ENCODE data around the gene KCNAB3.

Gene KCNAB3

DNA sequence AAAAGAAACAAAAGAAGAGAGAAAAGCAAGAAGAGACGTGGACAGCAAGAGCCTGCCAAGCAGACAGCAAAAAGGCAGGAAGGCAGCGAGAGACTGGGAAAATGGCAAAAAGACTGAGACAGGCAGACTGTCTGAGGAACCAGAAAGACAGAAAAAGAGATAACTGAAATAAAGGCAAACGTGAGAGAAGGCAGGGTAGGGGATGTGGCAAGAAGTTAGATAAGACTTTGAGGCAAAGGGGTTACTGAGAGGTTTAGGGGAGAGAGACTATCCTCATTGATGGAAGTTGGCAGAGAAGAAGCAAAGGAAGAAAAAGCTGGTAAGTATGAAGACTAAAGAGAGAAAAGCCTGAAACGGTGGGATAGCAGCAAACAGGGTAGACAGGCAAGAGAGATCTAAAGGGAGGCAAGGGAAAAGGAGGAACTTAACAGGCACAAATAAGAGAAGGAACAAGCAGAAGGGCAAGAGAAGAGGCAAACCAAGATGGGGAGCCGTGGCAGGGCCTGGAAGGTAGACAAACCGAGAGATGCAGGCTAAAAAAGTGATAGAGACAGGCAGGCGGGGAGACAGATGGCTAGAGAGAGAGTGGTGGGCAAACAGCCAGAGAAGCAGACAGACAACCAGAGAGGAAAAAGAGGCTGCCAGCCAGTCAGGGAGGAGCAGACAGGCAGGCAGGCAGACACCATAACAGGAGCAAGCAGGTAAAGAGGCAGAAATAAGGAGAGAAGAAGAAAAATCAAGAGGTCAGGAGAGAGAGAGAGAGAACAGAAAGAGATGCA is 48.2 kb downstream of the KCNAB3 start:
- DNase-seq (ENCODE audit: low read depth), result no peak
- TF ChIP-seq, protein P1, sequence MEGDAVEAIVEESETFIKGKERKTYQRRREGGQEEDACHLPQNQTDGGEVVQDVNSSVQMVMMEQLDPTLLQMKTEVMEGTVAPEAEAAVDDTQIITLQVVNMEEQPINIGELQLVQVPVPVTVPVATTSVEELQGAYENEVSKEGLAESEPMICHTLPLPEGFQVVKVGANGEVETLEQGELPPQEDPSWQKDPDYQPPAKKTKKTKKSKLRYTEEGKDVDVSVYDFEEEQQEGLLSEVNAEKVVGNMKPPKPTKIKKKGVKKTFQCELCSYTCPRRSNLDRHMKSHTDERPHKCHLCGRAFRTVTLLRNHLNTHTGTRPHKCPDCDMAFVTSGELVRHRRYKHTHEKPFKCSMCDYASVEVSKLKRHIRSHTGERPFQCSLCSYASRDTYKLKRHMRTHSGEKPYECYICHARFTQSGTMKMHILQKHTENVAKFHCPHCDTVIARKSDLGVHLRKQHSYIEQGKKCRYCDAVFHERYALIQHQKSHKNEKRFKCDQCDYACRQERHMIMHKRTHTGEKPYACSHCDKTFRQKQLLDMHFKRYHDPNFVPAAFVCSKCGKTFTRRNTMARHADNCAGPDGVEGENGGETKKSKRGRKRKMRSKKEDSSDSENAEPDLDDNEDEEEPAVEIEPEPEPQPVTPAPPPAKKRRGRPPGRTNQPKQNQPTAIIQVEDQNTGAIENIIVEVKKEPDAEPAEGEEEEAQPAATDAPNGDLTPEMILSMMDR (IDR thresholded peaks at IDR 0.05; ENCODE audit: low read length, missing control alignments), result no peak
- no peak overlapping the region for H3K4me3 ChIP-seq (replicated peaks; ENCODE audit: low read depth, low read length)

DNA sequence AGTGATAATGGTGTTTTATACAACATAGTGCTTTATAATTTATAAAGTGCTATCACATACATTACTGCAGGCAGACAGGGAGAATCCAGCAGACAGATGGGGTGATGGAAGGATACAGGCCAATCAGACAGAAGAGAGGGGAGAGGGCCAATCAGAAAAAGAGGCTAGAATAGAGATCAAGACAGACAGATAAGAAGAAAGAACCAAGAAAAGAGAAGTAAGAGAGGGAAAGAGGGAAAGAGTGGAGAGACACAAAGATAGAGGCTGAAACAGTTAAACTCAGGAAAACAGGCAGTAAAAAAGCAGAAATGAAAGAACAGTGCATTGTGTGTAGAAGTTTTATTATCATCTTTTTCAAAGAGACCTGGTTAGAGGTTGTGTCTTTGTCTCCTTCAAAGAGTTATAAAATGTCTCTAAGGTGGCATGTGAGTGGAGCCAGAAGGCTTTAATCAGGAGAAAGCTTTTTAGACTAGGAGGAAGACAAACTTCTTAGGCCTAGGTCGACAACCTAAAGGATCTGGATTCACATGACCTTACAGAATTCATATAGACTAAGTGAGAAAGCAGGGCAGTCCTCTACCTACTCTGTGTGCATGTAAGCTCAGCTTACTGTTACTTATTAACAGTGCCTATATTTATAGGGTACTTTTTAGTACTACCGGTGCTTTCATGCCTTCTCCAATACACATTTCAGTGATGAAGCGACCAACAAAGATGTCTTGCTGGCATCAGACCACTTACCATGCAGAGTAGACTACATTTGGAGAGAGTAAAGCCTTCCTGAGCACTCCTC is 49.4 kb downstream of the KCNAB3 start:
- TF ChIP-seq, protein P1 (IDR thresholded peaks at IDR 0.05; ENCODE audit: low read length, missing control alignments), result no peak
- no peak overlapping the region for H3K4me3 ChIP-seq (replicated peaks; ENCODE audit: low read depth, low read length)
- DNase-seq (ENCODE audit: low read depth), result no peak

DNA sequence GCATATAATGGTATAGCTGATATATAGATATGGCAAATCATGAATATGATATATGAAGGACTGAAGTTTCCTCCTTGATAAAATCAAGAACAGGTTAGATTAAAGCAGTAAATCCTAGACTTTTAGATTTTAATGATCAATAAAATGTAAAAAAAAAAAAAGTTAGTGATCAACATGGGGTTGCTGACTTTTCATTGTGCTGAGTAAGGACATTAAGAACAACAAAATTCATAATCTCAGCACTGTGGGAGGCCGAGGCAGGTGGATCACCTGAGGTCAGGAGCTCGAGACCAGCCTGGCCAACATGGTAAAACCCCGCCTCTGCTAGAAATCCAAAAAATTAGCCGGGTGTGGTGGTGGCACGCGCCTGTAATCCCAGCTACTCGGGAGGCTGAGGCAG is 51.4 kb downstream of the KCNAB3 start:
- no peak overlapping the region for H3K4me3 ChIP-seq (replicated peaks; ENCODE audit: low read depth, low read length)
- TF ChIP-seq, protein P1 (IDR thresholded peaks at IDR 0.05; ENCODE audit: low read length, missing control alignments), result no peak
- DNase-seq (ENCODE audit: low read depth), result no peak

DNA sequence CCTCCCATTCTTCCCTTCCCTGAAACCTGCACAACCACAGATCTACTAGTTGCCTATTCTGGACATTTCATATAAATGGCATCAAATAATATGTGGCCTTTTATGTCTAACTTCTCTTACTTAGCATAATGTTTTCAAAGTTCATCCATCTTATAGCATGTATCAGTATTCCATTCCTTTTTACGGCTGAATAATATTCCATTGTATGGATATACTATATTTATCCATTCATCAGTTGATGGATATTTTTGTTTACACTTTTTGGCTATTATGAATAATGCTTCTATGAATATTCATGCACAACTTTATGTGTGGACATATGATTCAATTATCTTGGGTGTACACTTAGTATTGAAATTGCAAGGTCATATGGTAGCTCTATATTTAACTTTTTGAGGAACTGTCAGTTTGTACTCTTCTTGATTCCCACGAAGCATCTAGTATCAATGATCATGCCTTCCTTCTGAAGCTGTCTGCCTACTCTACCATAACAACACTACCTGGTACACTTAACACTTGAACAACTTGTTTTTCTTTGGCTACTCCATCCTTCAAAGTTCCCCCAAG is 53.8 kb downstream of the KCNAB3 start:
- TF ChIP-seq, protein P1 (IDR thresholded peaks at IDR 0.05; ENCODE audit: low read length, missing control alignments), result no peak
- no peak for DNase-seq (ENCODE audit: low read depth)
- no peak overlapping the region for H3K4me3 ChIP-seq (replicated peaks; ENCODE audit: low read depth, low read length)

DNA sequence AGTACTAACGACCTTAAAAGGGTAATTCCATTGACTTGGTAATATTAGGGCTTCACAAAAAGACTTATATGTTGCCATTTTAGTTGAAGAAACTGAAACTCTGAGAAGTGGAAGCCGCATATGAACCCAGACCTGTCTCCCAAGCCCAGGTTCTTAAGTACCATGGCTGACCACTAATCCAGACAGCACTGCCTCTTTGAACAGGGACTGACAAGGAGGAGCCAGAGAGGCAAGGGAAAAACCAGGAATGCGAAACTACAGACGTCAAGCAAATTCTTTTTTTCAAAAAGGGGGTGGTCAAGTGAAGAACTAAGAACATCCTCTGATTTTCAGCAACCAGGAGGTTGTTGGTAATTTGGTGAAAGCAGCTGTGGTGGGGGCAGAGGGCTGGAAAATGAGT is 56.6 kb downstream of the KCNAB3 start:
- no peak overlapping the region for H3K4me3 ChIP-seq (replicated peaks; ENCODE audit: low read depth, low read length)
- TF ChIP-seq, protein P1 (IDR thresholded peaks at IDR 0.05; ENCODE audit: low read length, missing control alignments), result no peak
- DNase-seq (ENCODE audit: low read depth), result peak; percentile 23
